GM23338 (cell line): Measurements from ENCODE around the gene GDF10.

Experiments used
- CREB1 ChIP-seq: fragments of 250-450 bp; sonication (Bioruptor Pico); IDR thresholded peaks from 2 replicates; pipeline ENCODE4 v1.5.0; 2020; ENCODE audit warnings: low read depth, mild to moderate bottlenecking, moderate library complexity
- EZH2 ChIP-seq: fragments of 200-600 bp; sonication (generic); IDR thresholded peaks from one replicate; pipeline ENCODE4 v1.8.0; 2017; ENCODE audit warnings: antibody characterized with exemption, mild to moderate bottlenecking, low read depth; ENCODE audit not compliant: unreplicated experiment
- EZH2phosphoT487 ChIP-seq: fragments of 200-600 bp; sonication (generic); IDR thresholded peaks from one replicate; pipeline ENCODE4 v1.8.1; 2018; ENCODE audit warnings: antibody characterized with exemption; ENCODE audit not compliant: unreplicated experiment
- JUNB ChIP-seq: IDR thresholded peaks from one replicate; pipeline ENCODE4 v1.6.1; 2016; ENCODE audit warnings: antibody characterized with exemption; ENCODE audit not compliant: unreplicated experiment
- POLR2AphosphoS5 ChIP-seq: IDR thresholded peaks from 2 replicates; pipeline ENCODE4 v1.6.1; 2016; ENCODE audit warnings: antibody characterized with exemption, low read depth
- ZNF114 ChIP-seq: fragments of 250-450 bp; sonication (Bioruptor Pico); IDR thresholded peaks from 2 replicates; pipeline ENCODE4 v1.5.0; 2020; ENCODE audit warnings: mild to moderate bottlenecking, moderate library complexity
- ZNF331 ChIP-seq: fragments of 250-450 bp; sonication (Bioruptor Pico); IDR thresholded peaks from 2 replicates; pipeline ENCODE4 v1.5.0; 2020; ENCODE audit warnings: low read depth, mild to moderate bottlenecking, moderate library complexity
- TF ChIP-seq, protein P1 (sequence below), 2 experiments: fragments of 200-600 bp in 1 of 2; sonication (generic) in 1 of 2; conservative IDR thresholded peaks; 2 replicates each; pipeline versions ENCODE4 v1.5.1 to v1.6.1; 2016 to 2017; ENCODE audit warnings: antibody characterized with exemption in 2 of 2, low read depth in 2 of 2, mild to moderate bottlenecking in 2 of 2, moderate library complexity in 1 of 2
- TF ChIP-seq, protein P2 (sequence below): IDR thresholded peaks from one replicate; pipeline ENCODE4 v1.6.1; 2018; ENCODE audit warnings: antibody characterized with exemption; ENCODE audit not compliant: unreplicated experiment
- TF ChIP-seq, protein P3 (sequence below): IDR thresholded peaks from 2 replicates; pipeline ENCODE4 v1.6.1; 2016; ENCODE audit warnings: antibody characterized with exemption
- TF ChIP-seq, protein P4 (sequence below): fragments of 250-450 bp; sonication (Bioruptor Pico); IDR thresholded peaks from 2 replicates; pipeline ENCODE4 v1.5.0; 2020; ENCODE audit warnings: mild to moderate bottlenecking, moderate library complexity

DNA sequence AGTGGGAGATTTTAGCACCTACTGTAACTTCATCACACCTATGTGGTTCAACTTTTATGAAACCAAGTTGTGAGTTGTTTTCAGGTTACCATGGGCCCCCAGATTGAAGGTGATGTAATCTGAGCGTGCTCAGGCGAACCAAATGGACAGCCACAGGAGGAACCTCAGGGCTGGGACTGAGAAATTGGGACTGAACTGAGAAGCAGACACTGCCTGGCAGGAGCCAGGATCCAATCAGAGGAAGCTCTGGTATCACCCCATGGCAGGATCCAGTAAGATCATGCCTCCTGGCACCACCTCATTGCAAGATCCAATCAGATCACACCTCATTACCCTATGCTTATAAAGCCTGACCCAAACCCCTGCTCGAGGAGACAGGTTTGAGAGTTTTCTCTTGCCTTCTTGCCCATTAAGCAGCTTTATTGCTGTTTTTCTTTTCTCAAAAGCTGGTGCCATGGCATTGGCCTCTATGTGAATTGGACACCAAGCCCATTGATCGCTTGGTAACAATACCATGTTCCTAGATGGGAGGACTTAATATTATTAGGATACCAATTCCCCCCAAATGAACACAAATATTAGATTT lies 43.2 kb upstream of the GDF10 start:
- TF ChIP-seq EZH2 = no peak
- no peak for TF ChIP-seq CREB1 (CRISPR knock-in tag)
- TF ChIP-seq POLR2AphosphoS5 = no peak
- TF ChIP-seq, protein P1, sequence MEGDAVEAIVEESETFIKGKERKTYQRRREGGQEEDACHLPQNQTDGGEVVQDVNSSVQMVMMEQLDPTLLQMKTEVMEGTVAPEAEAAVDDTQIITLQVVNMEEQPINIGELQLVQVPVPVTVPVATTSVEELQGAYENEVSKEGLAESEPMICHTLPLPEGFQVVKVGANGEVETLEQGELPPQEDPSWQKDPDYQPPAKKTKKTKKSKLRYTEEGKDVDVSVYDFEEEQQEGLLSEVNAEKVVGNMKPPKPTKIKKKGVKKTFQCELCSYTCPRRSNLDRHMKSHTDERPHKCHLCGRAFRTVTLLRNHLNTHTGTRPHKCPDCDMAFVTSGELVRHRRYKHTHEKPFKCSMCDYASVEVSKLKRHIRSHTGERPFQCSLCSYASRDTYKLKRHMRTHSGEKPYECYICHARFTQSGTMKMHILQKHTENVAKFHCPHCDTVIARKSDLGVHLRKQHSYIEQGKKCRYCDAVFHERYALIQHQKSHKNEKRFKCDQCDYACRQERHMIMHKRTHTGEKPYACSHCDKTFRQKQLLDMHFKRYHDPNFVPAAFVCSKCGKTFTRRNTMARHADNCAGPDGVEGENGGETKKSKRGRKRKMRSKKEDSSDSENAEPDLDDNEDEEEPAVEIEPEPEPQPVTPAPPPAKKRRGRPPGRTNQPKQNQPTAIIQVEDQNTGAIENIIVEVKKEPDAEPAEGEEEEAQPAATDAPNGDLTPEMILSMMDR (conservative IDR thresholded peaks at IDR 0.05; ENCODE audit: low read depth in 2 of 2) = no peak
- TF ChIP-seq, protein P2, sequence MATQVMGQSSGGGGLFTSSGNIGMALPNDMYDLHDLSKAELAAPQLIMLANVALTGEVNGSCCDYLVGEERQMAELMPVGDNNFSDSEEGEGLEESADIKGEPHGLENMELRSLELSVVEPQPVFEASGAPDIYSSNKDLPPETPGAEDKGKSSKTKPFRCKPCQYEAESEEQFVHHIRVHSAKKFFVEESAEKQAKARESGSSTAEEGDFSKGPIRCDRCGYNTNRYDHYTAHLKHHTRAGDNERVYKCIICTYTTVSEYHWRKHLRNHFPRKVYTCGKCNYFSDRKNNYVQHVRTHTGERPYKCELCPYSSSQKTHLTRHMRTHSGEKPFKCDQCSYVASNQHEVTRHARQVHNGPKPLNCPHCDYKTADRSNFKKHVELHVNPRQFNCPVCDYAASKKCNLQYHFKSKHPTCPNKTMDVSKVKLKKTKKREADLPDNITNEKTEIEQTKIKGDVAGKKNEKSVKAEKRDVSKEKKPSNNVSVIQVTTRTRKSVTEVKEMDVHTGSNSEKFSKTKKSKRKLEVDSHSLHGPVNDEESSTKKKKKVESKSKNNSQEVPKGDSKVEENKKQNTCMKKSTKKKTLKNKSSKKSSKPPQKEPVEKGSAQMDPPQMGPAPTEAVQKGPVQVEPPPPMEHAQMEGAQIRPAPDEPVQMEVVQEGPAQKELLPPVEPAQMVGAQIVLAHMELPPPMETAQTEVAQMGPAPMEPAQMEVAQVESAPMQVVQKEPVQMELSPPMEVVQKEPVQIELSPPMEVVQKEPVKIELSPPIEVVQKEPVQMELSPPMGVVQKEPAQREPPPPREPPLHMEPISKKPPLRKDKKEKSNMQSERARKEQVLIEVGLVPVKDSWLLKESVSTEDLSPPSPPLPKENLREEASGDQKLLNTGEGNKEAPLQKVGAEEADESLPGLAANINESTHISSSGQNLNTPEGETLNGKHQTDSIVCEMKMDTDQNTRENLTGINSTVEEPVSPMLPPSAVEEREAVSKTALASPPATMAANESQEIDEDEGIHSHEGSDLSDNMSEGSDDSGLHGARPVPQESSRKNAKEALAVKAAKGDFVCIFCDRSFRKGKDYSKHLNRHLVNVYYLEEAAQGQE = no peak
- TF ChIP-seq EZH2phosphoT487 = no peak
- no peak for TF ChIP-seq ZNF114 (CRISPR knock-in tag)
- TF ChIP-seq, protein P3, sequence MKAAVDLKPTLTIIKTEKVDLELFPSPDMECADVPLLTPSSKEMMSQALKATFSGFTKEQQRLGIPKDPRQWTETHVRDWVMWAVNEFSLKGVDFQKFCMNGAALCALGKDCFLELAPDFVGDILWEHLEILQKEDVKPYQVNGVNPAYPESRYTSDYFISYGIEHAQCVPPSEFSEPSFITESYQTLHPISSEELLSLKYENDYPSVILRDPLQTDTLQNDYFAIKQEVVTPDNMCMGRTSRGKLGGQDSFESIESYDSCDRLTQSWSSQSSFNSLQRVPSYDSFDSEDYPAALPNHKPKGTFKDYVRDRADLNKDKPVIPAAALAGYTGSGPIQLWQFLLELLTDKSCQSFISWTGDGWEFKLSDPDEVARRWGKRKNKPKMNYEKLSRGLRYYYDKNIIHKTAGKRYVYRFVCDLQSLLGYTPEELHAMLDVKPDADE = no peak
- TF ChIP-seq, protein P4, sequence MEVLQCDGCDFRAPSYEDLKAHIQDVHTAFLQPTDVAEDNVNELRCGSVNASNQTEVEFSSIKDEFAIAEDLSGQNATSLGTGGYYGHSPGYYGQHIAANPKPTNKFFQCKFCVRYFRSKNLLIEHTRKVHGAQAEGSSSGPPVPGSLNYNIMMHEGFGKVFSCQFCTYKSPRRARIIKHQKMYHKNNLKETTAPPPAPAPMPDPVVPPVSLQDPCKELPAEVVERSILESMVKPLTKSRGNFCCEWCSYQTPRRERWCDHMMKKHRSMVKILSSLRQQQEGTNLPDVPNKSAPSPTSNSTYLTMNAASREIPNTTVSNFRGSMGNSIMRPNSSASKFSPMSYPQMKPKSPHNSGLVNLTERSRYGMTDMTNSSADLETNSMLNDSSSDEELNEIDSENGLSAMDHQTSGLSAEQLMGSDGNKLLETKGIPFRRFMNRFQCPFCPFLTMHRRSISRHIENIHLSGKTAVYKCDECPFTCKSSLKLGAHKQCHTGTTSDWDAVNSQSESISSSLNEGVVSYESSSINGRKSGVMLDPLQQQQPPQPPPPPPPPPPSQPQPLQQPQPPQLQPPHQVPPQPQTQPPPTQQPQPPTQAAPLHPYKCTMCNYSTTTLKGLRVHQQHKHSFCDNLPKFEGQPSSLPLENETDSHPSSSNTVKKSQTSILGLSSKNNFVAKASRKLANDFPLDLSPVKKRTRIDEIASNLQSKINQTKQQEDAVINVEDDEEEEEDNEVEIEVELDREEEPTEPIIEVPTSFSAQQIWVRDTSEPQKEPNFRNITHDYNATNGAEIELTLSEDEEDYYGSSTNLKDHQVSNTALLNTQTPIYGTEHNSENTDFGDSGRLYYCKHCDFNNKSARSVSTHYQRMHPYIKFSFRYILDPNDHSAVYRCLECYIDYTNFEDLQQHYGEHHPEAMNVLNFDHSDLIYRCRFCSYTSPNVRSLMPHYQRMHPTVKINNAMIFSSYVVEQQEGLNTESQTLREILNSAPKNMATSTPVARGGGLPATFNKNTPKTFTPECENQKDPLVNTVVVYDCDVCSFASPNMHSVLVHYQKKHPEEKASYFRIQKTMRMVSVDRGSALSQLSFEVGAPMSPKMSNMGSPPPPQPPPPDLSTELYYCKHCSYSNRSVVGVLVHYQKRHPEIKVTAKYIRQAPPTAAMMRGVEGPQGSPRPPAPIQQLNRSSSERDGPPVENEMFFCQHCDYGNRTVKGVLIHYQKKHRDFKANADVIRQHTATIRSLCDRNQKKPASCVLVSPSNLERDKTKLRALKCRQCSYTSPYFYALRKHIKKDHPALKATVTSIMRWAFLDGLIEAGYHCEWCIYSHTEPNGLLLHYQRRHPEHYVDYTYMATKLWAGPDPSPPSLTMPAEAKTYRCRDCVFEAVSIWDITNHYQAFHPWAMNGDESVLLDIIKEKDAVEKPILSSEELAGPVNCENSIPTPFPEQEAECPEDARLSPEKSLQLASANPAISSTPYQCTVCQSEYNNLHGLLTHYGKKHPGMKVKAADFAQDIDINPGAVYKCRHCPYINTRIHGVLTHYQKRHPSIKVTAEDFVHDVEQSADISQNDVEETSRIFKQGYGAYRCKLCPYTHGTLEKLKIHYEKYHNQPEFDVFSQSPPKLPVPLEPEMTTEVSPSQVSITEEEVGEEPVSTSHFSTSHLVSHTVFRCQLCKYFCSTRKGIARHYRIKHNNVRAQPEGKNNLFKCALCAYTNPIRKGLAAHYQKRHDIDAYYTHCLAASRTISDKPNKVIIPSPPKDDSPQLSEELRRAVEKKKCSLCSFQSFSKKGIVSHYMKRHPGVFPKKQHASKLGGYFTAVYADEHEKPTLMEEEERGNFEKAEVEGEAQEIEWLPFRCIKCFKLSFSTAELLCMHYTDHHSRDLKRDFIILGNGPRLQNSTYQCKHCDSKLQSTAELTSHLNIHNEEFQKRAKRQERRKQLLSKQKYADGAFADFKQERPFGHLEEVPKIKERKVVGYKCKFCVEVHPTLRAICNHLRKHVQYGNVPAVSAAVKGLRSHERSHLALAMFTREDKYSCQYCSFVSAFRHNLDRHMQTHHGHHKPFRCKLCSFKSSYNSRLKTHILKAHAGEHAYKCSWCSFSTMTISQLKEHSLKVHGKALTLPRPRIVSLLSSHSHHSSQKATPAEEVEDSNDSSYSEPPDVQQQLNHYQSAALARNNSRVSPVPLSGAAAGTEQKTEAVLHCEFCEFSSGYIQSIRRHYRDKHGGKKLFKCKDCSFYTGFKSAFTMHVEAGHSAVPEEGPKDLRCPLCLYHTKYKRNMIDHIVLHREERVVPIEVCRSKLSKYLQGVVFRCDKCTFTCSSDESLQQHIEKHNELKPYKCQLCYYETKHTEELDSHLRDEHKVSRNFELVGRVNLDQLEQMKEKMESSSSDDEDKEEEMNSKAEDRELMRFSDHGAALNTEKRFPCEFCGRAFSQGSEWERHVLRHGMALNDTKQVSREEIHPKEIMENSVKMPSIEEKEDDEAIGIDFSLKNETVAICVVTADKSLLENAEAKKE (CRISPR knock-in tag) = no peak
- no peak for TF ChIP-seq JUNB
- TF ChIP-seq ZNF331 (CRISPR knock-in tag) = no peak
